Fibroblast of mammary gland (primary cell): ENCODE data around the gene PTPRN2.
A peak's percentile ranks its signal among the peaks of the same experiment; 100 is the strongest.

Source experiments
- DNase-seq: peaks from one replicate; pipeline ENCODE4 v3.0.0-alpha.2; 2010; ENCODE audit warnings: low read depth
- H3K4me3 ChIP-seq: 2 replicates; pipeline ENCODE4 v1.5.1; 2011; ENCODE audit warnings: low read depth, mild to moderate bottlenecking, low read length, moderate library complexity; ENCODE audit not compliant: control insufficient read depth
- CTCF ChIP-seq: conservative IDR thresholded peaks from 2 replicates; pipeline ENCODE4 v1.5.1; 2011; ENCODE audit warnings: low read depth, low read length, inconsistent platforms; ENCODE audit not compliant: control insufficient read depth, insufficient read depth

Gene PTPRN2

GRCh38 chr7:157846271-157846670, 741.4 kb downstream of the PTPRN2 start:
- TF ChIP-seq CTCF = no peak
- no peak for DNase-seq
- no peak overlapping the region for H3K4me3 ChIP-seq

GRCh38 chr7:157845203-157845835, 742.3 kb downstream of the PTPRN2 start:
- no peak for TF ChIP-seq CTCF
- H3K4me3 ChIP-seq = no peak overlapping the region
- peak; percentile 80 for DNase-seq

GRCh38 chr7:157844611-157845010, 743.0 kb downstream of the PTPRN2 start:
- TF ChIP-seq CTCF = no peak
- no peak for DNase-seq

GRCh38 chr7:157844141-157844540, 743.5 kb downstream of the PTPRN2 start:
- DNase-seq = no peak
- no peak for TF ChIP-seq CTCF

More at GRCh38 chr7:157844611-157845010, 743.0 kb downstream of the PTPRN2 start:
- H3K4me3 ChIP-seq = no peak overlapping the region

GRCh38 chr7:157843336-157844140, 744.1 kb downstream of the PTPRN2 start:
- no peak for TF ChIP-seq CTCF
- no peak for DNase-seq
- H3K4me3 ChIP-seq = no peak overlapping the region

More at GRCh38 chr7:157844141-157844540, 743.5 kb downstream of the PTPRN2 start:
- no peak overlapping the region for H3K4me3 ChIP-seq

GRCh38 chr7:157841773-157842370, 745.8 kb downstream of the PTPRN2 start:
- H3K4me3 ChIP-seq = no peak overlapping the region
- DNase-seq = peak; percentile 58
- no peak for TF ChIP-seq CTCF
